Choroid plexus epithelial cell (primary cell): ENCODE data around the gene LRRC1.

Experiments used
- DNase-seq: peaks from one replicate; pipeline ENCODE4 v3.0.0-alpha.2; 2010; ENCODE audit warnings: low read depth
- H3K4me3 ChIP-seq: 2 replicates; pipeline ENCODE4 v1.5.1; 2011; ENCODE audit warnings: low read depth, mild to moderate bottlenecking, control low read depth, low read length, moderate library complexity
- CTCF ChIP-seq: conservative IDR thresholded peaks from 2 replicates; pipeline ENCODE4 v1.5.1; 2011; ENCODE audit warnings: low read depth, mild to moderate bottlenecking, control low read depth, inconsistent platforms, low read length, moderate library complexity

LRRC1 gene

GRCh38 chr6:53925891-53926290, 131.1 kb downstream of the LRRC1 start:
- no peak overlapping the region for H3K4me3 ChIP-seq

DNA sequence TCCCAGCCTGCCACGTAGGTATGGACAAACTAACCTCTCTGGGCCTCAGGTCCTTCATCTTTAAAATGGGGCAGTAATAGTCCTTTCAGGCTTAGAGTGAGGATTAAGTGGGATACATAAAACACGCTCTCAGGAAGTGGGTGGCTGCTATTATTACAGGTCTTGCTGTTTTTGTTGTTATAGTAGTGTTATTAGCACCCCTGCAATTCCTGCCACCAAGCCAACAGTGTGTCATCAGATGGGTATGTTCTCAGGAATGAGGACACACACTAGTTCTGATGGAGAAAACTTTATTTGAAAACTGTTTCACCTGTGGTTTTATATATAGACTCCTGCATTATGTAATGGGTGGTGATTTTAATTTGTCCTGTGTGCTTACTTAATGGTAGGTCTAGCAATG, 131.7 kb downstream of the LRRC1 start:
- TF ChIP-seq CTCF = no peak
- no peak overlapping the region for H3K4me3 ChIP-seq
- peak; percentile 68 for DNase-seq

More at GRCh38 chr6:53925891-53926290, 131.1 kb downstream of the LRRC1 start:
- no peak for DNase-seq
- no peak for TF ChIP-seq CTCF

GRCh38 chr6:53928641-53929040, 133.8 kb downstream of the LRRC1 start:
- H3K4me3 ChIP-seq = no peak overlapping the region
- TF ChIP-seq CTCF = no peak
- DNase-seq = no peak

- no peak for DNase-seq
- no peak overlapping the region for H3K4me3 ChIP-seq
- no peak for TF ChIP-seq CTCF
Observed at GRCh38 chr6:53929041-53929820, 134.4 kb downstream of the LRRC1 start.

DNA sequence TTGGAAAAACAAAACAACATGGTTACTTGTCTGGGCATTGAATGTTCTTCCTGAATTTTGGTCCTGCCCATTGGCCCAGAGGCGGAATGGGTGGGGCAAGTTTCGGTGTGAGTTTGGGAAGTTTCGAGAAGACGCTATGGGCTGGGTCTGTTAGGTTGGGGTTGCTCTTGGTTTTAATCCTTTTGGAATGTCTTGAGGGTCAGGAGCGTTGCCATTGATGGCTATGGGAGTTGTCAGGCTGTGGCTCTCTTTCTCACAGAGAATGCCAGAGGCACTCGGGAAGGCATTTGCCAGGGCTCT, 135.0 kb downstream of the LRRC1 start:
- DNase-seq = no peak
- TF ChIP-seq CTCF = no peak
- no peak overlapping the region for H3K4me3 ChIP-seq

- no peak for DNase-seq
- TF ChIP-seq CTCF = no peak
- H3K4me3 ChIP-seq = no peak overlapping the region
Observed at GRCh38 chr6:53930330-53930729, 135.5 kb downstream of the LRRC1 start.

DNA sequence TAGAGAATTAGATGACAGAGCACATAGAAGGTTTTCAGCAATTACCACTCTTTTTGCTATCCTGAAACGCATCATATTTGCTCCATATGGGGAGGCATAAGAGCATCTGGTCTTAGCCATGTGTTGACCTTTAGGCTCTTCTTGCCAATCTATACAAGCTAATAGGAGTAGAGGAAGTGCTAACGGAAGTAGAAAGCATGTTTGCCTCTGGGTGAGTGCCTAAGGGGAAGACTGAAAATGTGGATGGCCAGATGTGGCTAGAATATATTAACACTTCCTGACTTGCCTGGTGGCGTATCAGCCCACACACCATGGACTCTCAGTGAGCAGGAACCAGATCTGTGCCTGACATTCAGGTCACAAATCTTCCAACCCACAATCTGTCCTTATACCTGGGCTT, 136.3 kb downstream of the LRRC1 start:
- TF ChIP-seq CTCF = no peak
- no peak for DNase-seq
- H3K4me3 ChIP-seq = no peak overlapping the region
